IPS-15b (cell line): ENCODE measurements around the gene CAPS2.

Experiments
- H3K27me3 ChIP-seq: one replicate; pipeline ENCODE4 v1.6.1; 2013; ENCODE audit warnings: low read length; ENCODE audit not compliant: control insufficient read depth, insufficient read depth
- H3K36me3 ChIP-seq: one replicate; pipeline ENCODE4 v1.6.1; 2013; ENCODE audit warnings: low read length; ENCODE audit not compliant: control insufficient read depth, insufficient read depth
- H3K4me1 ChIP-seq: one replicate; pipeline ENCODE4 v1.6.1; 2013; ENCODE audit warnings: mild to moderate bottlenecking, low read length; ENCODE audit not compliant: control insufficient read depth, insufficient read depth
- H3K4me3 ChIP-seq: one replicate; pipeline ENCODE4 v1.5.1; 2013; ENCODE audit warnings: low read depth, low read length
- H3K9ac ChIP-seq: one replicate; pipeline ENCODE4 v1.6.1; 2013; ENCODE audit warnings: low read depth, mild to moderate bottlenecking, low read length
- H3K9me3 ChIP-seq: one replicate; pipeline ENCODE4 v1.6.1; 2013; ENCODE audit warnings: mild to moderate bottlenecking, low read length; ENCODE audit not compliant: control insufficient read depth, insufficient read depth

Gene CAPS2

GRCh38 chr12:75341873-75342272 lies 11.7 kb upstream of the CAPS2 start:
- Histone ChIP-seq H3K4me1 (no peaks in the 10 kb centered on the region), H3K9me3 (no peaks in the 10 kb centered on the region), H3K9ac (no peak overlapping the region), H3K36me3 (no peaks in the 10 kb centered on the region), H3K27me3 (no peaks in the 10 kb centered on the region), H3K4me3 (no peak overlapping the region)

DNA sequence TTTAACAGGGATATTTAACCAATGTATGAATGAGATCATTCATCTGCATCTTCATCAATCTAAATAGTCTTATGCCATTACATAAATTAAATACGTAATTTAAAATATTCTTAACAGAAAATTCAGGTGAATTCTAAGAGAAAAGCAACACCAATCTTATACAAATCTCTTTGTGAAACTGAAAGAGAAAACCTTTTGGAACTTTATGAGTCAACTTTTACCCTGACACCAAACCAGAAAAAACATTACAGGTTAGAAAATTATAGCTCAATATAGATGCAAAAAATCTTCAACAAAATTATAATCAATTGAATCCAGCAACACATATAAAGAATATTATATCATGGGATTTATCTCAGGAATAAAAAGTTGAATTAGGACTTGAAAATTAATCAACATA lies 7.8 kb upstream of the CAPS2 start:
- Histone ChIP-seq H3K36me3 (no peaks in the 10 kb centered on the region), H3K4me3 (no peak overlapping the region), H3K27me3 (no peaks in the 10 kb centered on the region), H3K4me1 (no peaks in the 10 kb centered on the region), H3K9ac (no peak overlapping the region), H3K9me3 (no peaks in the 10 kb centered on the region)

GRCh38 chr12:75334384-75335030 lies 4.4 kb upstream of the CAPS2 start, which contains the start of gene GLIPR1L1:
Gene GLIPR1L1 (plus strand): TSS chr12:75334670. CDS start chr12:75334729, 59 bp downstream.
- Histone ChIP-seq H3K4me1 (no peaks in the 10 kb centered on the region), H3K27me3 (no peaks in the 10 kb centered on the region), H3K4me3 (peak within 1 kb of the TSS; percentile 66), H3K9ac (no peak within 1 kb of the TSS), H3K36me3 (no peaks in the 10 kb centered on the region), H3K9me3 (no peaks in the 10 kb centered on the region)

GRCh38 chr12:75327642-75328041 lies 2.5 kb downstream of the CAPS2 start:
- H3K4me3 ChIP-seq, result no peak overlapping the region
- no peaks in the 10 kb centered on the region for H3K36me3 ChIP-seq
- H3K27me3 ChIP-seq, result no peaks in the 10 kb centered on the region
- H3K9ac ChIP-seq, result no peak overlapping the region
- no peaks in the 10 kb centered on the region for H3K4me1 ChIP-seq
- H3K9me3 ChIP-seq, result no peaks in the 10 kb centered on the region

GRCh38 chr12:75323663-75324062 lies 6.5 kb downstream of the CAPS2 start:
- no peaks in the 10 kb centered on the region for H3K27me3 ChIP-seq
- no peaks in the 10 kb centered on the region for H3K4me1 ChIP-seq
- H3K36me3 ChIP-seq, result no peaks in the 10 kb centered on the region
- no peak overlapping the region for H3K9ac ChIP-seq
- H3K9me3 ChIP-seq, result no peaks in the 10 kb centered on the region
- H3K4me3 ChIP-seq, result no peak overlapping the region

DNA sequence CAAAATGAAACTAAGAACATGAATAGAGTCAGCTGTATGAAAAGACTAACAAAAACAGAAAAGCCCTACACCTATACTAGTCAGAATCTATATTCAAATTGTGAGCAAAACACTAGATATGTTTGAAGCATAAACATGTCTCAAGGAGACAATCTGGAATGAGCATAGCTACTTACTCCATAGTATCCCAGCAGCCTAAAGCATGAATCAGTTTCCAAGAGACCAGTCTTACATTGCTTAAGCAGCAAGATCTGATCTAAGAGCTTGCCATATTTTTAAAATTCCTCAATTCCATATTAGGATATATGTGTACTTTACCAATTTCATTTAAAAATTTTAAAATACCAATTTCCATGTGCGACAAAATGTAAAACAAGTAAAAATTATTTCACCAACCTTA lies 7.7 kb downstream of the CAPS2 start:
- Histone ChIP-seq H3K4me1 (no peaks in the 10 kb centered on the region), H3K27me3 (no peaks in the 10 kb centered on the region), H3K4me3 (no peak overlapping the region), H3K9me3 (no peaks in the 10 kb centered on the region), H3K9ac (no peak overlapping the region), H3K36me3 (no peaks in the 10 kb centered on the region)

DNA sequence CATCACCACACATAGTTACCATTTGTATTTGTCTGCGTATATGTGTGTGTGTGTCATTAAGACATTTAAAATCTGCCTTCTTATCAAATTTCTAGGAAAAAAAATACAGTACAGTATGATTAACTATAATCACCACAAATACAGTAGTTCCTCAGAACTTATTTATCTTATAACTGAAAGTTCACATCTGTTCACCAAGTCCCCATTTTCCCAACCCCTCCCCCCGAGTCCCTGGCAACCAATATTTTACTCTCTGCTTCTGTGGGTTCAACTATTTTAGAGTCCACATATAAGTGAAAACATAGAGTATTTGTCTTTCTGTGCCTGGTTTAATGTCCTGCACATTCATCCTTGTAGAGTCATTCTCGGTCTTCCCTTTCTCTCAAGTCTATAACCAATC lies 12.3 kb downstream of the CAPS2 start:
- Histone ChIP-seq H3K4me1 (no peaks in the 10 kb centered on the region), H3K9me3 (no peaks in the 10 kb centered on the region), H3K9ac (no peak overlapping the region), H3K27me3 (no peaks in the 10 kb centered on the region), H3K4me3 (no peak overlapping the region), H3K36me3 (no peaks in the 10 kb centered on the region)

DNA sequence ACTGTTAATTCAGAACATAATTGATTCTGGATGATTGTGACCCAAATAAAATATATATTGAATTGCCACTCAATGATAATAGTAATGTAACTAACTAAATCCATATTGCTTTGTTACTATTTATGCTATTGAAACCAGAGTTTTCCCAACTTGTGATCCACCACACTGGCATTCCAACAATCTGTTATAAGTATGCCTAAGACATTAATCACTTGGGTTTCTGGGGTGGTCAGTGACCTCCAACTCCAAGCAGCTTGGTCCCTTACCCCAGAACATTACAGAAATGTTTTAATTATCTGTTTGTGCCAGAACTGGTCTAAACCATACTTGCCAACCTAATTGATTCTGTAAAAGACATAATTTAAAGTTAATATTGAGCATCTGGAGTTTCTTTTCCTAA lies 14.6 kb downstream of the CAPS2 start:
- Histone ChIP-seq H3K27me3 (no peaks in the 10 kb centered on the region), H3K9me3 (no peaks in the 10 kb centered on the region), H3K9ac (no peak overlapping the region), H3K4me1 (no peaks in the 10 kb centered on the region), H3K36me3 (no peaks in the 10 kb centered on the region), H3K4me3 (no peak overlapping the region)

DNA sequence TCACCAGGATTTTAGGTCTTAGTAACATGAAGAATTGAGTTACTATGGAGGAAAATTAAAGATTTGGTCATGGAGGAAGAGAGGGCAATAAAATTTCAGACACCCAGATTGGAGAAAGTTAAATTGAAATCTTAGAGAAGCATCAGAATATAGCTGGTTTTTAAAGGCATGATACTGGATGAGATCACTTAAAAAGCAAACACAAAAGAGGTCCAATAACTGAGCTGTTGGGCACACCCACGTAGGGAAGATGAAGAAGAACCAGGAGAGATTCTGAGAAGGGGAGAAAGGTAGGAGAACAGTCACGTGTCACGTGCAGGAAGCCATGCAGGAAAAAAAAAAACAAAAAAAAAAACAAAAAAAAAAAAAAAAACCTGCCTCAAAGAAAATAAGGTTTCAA lies 18.8 kb downstream of the CAPS2 start:
- Histone ChIP-seq H3K4me3 (no peak overlapping the region), H3K27me3 (no peaks in the 10 kb centered on the region), H3K36me3 (no peaks in the 10 kb centered on the region), H3K4me1 (no peaks in the 10 kb centered on the region), H3K9ac (no peak overlapping the region), H3K9me3 (no peaks in the 10 kb centered on the region)

- no peak overlapping the region for H3K9ac ChIP-seq
- H3K36me3 ChIP-seq, result no peaks in the 10 kb centered on the region
- H3K27me3 ChIP-seq, result no peaks in the 10 kb centered on the region
- H3K4me3 ChIP-seq, result no peak overlapping the region
- H3K9me3 ChIP-seq, result no peaks in the 10 kb centered on the region
- no peaks in the 10 kb centered on the region for H3K4me1 ChIP-seq
These were observed 21.8 kb downstream of the CAPS2 start for GRCh38 chr12:75308279-75308678.

DNA sequence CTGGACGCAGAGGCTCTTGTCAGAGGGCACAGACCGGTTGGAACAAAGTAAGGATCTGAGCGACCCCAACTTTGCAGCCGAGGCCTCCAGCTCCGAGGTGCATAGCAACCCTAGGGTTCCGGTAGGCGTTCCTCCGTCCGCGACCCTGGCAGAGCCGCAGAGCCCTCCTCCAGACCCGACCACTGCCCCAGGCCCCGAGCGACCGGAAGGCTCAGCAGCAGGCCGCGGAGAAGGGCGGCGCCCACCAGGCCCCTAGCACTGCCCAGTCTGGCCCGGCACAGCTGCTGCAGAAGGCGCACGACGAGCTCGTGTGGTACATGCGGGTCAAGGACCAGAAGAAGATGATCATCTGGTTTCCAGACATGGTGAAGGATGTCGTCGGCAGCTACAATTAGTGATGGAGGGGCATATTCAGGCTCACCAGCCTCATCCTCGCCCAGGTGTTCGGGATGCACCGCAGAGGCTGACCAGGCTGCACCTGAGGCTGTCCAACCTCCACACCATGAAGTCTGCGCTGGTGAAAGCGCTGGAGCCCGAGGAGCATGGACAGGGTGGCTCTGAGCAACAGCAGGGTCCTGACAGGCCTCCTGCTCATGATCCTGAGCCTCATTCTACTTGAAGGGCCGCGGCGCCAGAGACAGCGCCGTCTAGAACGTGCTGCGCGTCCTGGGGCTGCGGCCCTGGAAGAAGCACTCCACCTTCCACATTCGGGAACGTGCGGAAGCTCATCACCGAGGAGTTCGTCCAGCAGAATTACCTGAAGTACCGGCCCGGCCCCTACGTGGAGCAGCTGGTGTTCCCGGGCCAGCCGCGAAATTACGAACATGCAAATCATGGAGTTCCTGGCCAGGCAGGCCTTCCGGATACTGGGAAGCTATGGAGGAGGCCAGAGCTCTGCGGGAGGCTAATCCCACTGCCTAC lies 24.5 kb downstream of the CAPS2 start:
- Histone ChIP-seq H3K27me3 (no peaks in the 10 kb centered on the region), H3K4me1 (no peaks in the 10 kb centered on the region), H3K9me3 (no peaks in the 10 kb centered on the region), H3K4me3 (no peak overlapping the region), H3K9ac (no peak overlapping the region), H3K36me3 (no peaks in the 10 kb centered on the region)

DNA sequence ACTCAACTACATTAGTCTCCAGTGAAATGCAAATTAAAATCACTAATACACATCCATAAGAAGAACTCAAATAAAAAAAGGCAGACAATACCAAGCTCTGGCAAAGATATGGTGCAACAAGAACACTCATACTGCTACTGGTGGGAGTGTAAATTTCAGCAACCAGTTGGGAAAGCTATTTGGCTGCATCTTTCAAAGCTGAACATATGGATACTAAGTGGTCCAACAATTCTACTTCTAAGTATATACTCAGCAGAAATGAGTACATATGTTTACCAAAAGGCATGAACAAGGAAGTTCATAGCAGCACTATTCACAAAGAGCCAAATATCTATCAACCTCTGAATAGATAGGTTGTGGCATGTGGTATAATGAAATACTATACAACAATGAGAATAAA lies 27.3 kb downstream of the CAPS2 start:
- H3K9me3 ChIP-seq, result no peaks in the 10 kb centered on the region
- H3K9ac ChIP-seq, result no peak overlapping the region
- H3K36me3 ChIP-seq, result no peaks in the 10 kb centered on the region
- no peaks in the 10 kb centered on the region for H3K27me3 ChIP-seq
- H3K4me1 ChIP-seq, result no peaks in the 10 kb centered on the region
- no peak overlapping the region for H3K4me3 ChIP-seq
